Ishikawa (cell line): ENCODE results near the gene B3GALT4.

Source experiments
- CEBPB ChIP-seq: IDR thresholded peaks from 2 replicates; pipeline ENCODE4 v1.6.1; 2012
- CREB1 ChIP-seq: IDR thresholded peaks from 2 replicates; pipeline ENCODE4 v1.6.1; 2012; ENCODE audit warnings: low read depth
- EGR1 ChIP-seq: IDR thresholded peaks from 2 replicates; pipeline ENCODE4 v1.6.1; 2012
- EP300 ChIP-seq: IDR thresholded peaks from 2 replicates; pipeline ENCODE4 v1.6.1; 2012; ENCODE audit warnings: borderline replicate concordance
- FOXM1 ChIP-seq: IDR thresholded peaks from 2 replicates; pipeline ENCODE4 v1.6.1; 2012; ENCODE audit warnings: low read depth, borderline replicate concordance
- MAX ChIP-seq: IDR thresholded peaks from 2 replicates; pipeline ENCODE4 v1.6.1; 2012
- NFIC ChIP-seq: IDR thresholded peaks from 2 replicates; pipeline ENCODE4 v1.6.1; 2012
- RAD21 ChIP-seq: IDR thresholded peaks from 2 replicates; pipeline ENCODE4 v1.6.1; 2012; ENCODE audit warnings: low read depth
- REST ChIP-seq: IDR thresholded peaks from 2 replicates; pipeline ENCODE4 v1.6.1; 2012; ENCODE audit warnings: low read depth, mild to moderate bottlenecking
- TAF1 ChIP-seq: IDR thresholded peaks from 2 replicates; pipeline ENCODE4 v1.6.1; 2012; ENCODE audit warnings: low read depth, mild to moderate bottlenecking
- TCF12 ChIP-seq: IDR thresholded peaks from 2 replicates; pipeline ENCODE4 v1.6.1; 2012; ENCODE audit warnings: low read depth
- TEAD4 ChIP-seq: IDR thresholded peaks from 2 replicates; pipeline ENCODE4 v1.6.1; 2012
- YY1 ChIP-seq: IDR thresholded peaks from 2 replicates; pipeline ENCODE4 v1.6.1; 2012; ENCODE audit warnings: low read depth
- ZBTB7A ChIP-seq: IDR thresholded peaks from 2 replicates; pipeline ENCODE4 v1.6.1; 2012; ENCODE audit warnings: low read depth
- TF ChIP-seq, protein P1 (sequence below): IDR thresholded peaks from 2 replicates; pipeline ENCODE4 v1.6.1; 2012

The B3GALT4 gene

DNA sequence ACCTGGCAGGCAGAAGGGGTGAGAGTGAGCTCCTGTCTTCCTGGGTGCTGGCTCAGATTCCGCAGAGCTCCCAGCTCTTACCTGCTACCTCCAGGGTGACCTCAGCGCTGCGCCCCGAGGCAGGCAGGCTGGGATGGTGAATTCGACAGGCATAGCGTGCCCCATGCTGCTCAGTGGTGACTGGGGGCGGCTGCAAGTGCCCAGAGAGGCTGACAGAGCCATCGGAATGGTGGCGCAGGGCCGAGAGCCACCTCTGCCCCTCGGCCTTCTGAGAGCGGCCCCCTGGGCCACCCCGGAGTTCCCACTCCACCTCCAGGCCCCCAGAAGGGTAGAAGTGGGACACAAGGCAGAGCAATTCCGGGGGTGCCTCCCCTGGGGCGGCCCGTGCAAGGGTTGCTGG is 27.3 kb downstream of the B3GALT4 start:
- TF ChIP-seq ZBTB7A (no peak), MAX (no peak), RAD21 (no peak), EGR1 (no peak), TAF1 (no peak), TEAD4 (no peak), YY1 (no peak), FOXM1 (no peak), CEBPB (no peak), EP300 (no peak), NFIC (no peak), TCF12 (no peak), CREB1 (no peak)
- TF ChIP-seq, protein P1, sequence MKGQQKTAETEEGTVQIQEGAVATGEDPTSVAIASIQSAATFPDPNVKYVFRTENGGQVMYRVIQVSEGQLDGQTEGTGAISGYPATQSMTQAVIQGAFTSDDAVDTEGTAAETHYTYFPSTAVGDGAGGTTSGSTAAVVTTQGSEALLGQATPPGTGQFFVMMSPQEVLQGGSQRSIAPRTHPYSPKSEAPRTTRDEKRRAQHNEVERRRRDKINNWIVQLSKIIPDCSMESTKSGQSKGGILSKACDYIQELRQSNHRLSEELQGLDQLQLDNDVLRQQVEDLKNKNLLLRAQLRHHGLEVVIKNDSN, result no peak

DNA sequence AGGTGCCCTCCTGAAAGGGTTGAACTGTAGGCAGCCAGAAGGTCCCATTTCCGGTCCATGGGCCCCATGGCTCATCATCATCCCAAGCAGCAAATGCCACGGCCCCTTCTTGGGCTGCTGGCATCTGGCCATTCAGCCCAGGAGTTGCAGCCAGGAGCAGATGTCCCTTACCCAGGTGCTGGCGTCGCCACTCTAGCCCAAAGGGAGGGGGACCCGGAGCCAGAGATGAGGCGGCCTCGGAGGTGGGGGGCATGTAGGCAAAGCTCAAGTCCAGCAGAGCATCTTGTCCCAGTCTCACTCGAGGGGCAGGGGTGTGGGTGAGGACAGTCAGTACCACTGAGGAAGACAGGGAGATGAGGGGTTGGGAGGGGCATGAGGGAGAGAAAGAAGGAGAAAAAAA is 28.1 kb downstream of the B3GALT4 start:
- TF ChIP-seq FOXM1 (no peak), TEAD4 (no peak), RAD21 (no peak), CREB1 (no peak), NFIC (no peak), REST (no peak), MAX (no peak), EP300 (no peak), TAF1 (no peak), YY1 (no peak), TCF12 (no peak), ZBTB7A (no peak), CEBPB (no peak), EGR1 (no peak)
- TF ChIP-seq, protein P1, result no peak

GRCh38 chr6:33306356-33306755 is 29.4 kb downstream of the B3GALT4 start:
- TF ChIP-seq ZBTB7A, result no peak
- no peak for TF ChIP-seq FOXM1
- TF ChIP-seq RAD21, result no peak
- no peak for TF ChIP-seq TCF12
- no peak for TF ChIP-seq REST
- TF ChIP-seq EP300, result no peak
- TF ChIP-seq CREB1, result no peak
- no peak for TF ChIP-seq YY1
- no peak for TF ChIP-seq NFIC
- no peak for TF ChIP-seq TAF1
- TF ChIP-seq MAX, result no peak
- no peak for TF ChIP-seq TEAD4

DNA sequence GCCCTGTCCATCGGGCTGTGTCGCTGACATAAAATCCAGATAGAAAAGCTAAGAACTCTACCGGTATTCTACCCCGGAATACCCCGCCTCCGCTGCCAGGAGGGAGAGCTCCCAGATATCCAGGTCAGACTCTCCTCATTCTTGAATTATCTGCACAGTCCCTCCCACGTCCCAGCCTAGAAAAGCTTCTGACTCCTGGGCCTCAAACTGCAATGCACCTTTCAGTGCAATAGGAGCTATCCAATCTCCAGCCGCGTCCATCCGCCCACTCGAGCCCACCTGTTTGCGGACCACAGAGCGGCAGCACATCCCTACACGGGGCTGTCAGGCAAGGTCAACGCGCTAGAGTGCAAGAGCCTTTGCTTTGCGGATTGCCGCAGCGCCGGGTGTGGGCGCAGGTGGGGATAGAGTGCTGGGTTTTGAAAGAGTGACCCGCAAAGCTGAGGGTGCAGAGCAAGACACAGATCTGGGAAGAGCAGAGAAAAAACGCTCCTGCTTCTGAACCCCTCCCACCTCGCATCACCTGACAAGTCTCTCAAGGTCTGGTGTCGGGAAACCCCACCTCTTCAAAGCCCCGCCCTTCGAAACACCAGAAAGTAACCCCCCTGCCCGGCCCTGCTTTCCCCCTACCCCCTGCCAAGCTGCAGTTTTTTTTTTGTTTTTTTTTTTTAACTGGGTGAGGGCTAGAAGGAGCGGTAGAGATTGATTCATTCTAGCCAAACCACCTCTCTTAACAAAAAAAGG is 35.6 kb downstream of the B3GALT4 start:
- no peak for TF ChIP-seq NFIC
- TF ChIP-seq ZBTB7A, result peak; percentile 60; the same call in 1 of the 2 replicates
- no peak for TF ChIP-seq TCF12
- TF ChIP-seq EGR1, result peak; percentile 74
- TF ChIP-seq CREB1, result no peak
- TF ChIP-seq EP300, result no peak
- no peak for TF ChIP-seq TEAD4
- TF ChIP-seq CEBPB, result no peak
- TF ChIP-seq TAF1, result no peak
- TF ChIP-seq, protein P1, result peak; percentile 83
- TF ChIP-seq MAX, result no peak
- TF ChIP-seq YY1, result no peak
